GM18511 (cell line): ENCODE results near the gene RNU7-1.

Experiments
- ATAC-seq: cut with Tn5 transposase; IDR thresholded peaks from one replicate; pipeline ENCODE4 v1.9.1; 2021; ENCODE audit warnings: mild to moderate bottlenecking, moderate library complexity; ENCODE audit not compliant: unreplicated experiment

RNU7-1 gene

DNA sequence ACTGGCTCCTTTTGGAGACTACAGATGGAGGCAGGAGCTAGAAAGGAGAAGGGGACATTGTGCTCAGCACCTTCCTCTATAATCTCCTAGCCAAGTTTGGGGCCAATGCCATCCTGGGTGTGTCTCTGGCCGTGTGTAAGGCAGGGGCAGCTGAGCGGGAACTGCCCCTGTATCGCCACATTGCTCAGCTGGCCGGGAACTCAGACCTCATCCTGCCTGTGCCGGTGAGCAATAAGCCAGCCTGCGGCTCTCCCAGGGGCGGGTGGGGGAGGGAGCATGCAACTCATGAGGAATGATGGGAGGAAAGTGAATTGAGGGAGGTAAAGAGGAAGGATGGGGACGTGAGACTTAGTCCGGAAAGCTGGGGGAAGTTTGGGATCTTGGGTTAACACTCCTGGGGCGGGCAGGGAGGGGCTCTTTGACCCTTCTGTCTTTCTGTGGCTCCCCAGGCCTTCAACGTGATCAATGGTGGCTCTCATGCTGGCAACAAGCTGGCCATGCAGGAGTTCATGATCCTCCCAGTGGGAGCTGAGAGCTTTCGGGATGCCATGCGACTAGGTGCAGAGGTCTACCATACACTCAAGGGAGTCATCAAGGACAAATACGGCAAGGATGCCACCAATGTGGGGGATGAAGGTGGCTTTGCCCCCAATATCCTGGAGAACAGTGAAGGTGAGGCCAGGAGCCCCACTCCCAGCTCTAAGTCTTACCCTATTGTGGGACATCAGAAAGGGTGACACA lies 26.0 kb upstream of the RNU7-1 start:
- no peak for ATAC-seq

DNA sequence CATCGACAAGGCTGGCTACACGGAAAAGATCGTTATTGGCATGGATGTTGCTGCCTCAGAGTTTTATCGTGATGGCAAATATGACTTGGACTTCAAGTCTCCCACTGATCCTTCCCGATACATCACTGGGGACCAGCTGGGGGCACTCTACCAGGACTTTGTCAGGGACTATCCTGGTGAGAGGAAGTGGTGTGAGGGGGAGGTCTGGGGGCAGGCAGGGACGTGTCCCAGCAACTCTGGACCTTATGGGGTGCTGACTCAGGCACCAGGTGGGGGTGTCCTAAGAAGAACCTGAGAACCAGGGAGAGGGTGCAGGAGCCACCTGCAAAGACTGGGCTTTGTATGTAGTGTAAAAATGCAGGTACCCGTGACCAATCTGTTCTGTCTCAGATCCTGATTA lies 24.0 kb upstream of the RNU7-1 start:
- ATAC-seq = no peak

DNA sequence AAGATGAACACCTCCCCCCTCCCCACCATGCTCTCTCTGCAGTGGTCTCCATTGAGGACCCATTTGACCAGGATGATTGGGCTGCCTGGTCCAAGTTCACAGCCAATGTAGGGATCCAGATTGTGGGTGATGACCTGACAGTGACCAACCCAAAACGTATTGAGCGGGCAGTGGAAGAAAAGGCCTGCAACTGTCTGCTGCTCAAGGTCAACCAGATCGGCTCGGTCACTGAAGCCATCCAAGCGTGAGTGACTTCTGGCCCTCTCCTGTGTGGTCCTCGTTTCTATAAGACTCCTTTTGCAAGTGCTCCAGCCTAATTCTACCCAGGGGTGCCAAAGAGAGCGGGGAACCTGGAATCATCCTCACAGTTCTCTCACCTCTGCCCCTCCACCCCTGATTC lies 22.1 kb upstream of the RNU7-1 start:
- ATAC-seq = no peak

DNA sequence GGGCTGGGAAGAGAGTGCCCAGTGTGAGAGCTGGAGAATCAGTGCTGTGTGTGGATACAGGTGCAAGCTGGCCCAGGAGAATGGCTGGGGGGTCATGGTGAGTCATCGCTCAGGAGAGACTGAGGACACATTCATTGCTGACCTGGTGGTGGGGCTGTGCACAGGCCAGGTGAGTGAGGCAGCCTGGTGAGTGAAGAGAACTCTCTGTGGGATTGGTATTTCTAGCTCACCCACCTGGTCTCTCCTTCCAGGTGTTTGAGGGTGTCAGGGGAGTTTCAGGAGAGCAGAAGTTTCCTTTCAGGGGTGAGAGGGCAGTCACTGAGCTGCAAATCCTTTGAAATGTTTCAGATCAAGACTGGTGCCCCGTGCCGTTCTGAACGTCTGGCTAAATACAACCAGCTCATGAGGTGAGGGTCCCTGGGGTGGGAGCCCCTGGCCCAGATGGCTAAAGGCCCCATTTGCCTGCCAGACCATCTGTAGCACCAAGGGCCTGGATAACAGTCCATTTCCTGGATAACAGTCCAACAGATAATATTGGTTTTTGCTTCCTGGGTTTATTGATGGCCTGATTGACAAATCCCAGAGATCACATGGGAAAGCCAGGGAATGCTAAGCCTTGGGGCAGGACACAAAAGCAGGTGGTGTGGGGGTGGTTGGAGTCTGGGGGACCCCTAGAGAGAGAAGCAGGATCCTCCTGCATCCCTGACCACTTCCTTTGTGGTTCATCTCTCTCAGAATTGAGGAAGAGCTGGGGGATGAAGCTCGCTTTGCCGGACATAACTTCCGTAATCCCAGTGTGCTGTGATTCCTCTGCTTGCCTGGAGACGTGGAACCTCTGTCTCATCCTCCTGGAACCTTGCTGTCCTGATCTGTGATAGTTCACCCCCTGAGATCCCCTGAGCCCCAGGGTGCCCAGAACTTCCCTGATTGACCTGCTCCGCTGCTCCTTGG lies 21.3 kb upstream of the RNU7-1 start:
- ATAC-seq = no peak

DNA sequence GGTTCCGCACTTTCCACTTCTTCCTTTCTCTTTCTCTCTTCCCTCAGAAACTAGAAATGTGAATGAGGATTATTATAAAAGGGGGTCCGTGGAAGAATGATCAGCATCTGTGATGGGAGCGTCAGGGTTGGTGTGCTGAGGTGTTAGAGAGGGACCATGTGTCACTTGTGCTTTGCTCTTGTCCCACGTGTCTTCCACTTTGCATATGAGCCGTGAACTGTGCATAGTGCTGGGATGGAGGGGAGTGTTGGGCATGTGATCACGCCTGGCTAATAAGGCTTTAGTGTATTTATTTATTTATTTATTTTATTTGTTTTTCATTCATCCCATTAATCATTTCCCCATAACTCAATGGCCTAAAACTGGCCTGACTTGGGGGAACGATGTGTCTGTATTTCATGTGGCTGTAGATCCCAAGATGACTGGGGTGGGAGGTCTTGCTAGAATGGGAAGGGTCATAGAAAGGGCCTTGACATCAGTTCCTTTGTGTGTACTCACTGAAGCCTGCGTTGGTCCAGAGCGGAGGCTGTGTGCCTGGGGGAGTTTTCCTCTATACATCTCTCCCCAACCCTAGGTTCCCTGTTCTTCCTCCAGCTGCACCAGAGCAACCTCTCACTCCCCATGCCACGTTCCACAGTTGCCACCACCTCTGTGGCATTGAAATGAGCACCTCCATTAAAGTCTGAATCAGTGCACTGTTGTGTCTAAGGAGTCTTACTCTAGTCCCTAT lies 20.4 kb upstream of the RNU7-1 start:
- no peak for ATAC-seq

DNA sequence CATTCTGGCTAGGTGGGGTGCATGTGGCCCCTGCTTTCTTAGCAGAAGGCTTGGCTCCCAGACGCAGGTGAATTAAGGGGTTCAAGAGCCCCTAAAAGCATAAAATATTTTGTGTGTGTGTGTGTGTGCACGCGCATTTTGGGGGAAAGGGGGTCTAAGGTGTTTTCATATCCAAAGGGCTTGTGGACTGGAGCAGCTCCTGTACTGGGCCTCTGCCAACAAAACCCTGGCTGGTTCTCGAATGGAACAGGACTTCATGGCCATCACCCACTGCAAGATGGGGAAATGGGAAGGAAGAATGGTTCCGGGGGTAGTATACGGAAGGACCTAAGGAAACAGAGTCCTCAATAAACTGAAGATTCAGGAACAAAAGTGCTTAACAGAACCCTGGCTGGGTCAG lies 19.8 kb upstream of the RNU7-1 start:
- ATAC-seq = no peak

DNA sequence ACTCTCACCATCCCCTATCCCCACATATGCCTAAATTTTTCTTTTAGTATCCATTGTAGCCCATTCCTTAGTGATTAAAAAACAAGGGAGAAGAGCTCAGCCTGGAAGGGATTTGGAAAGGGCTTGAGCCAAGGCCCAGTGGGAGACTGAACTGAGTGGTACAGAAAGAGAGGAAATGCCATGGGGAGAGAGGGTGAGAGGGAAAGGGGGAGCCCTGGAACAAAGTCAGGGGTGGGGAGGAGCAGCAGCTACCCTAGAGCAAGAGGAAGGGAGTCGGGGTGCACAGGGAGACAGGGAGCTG lies 18.4 kb upstream of the RNU7-1 start:
- ATAC-seq = no peak

DNA sequence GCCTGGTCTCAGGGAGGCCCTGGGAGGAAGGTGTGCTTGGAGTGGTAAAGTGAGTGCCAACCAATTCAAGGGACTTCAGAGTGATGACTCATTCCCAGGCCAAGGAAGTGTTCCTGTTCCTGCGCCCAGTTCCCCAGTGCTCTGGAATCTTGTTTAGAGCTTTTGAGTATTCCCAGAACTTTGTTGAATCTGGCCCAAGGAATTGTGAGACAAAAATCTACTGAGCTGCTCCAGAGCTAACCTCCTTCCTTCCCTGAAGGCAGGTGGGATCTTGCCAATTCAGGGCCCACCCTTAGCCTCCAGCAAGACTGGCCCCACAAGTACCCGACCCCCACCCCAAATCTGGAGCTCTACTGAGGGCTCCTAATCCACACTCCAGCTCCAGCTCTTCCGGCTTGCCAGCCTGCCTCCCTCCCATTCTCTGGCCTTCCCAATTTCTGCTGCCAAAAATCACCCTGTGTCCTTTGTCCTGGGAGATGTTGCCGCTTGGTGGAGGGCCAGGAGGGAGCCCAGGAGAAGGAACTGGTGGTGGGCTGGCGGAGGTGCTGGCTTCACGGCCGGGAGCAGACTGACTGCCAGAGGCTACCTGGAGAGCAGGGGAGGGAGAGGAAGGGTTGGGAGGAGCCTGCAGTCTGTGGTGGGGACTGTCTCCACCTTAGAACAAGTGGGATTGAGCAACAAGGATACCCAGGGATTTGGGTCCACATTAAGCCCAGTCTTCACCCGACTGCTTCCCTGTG lies 17.9 kb upstream of the RNU7-1 start:
- no peak for ATAC-seq

DNA sequence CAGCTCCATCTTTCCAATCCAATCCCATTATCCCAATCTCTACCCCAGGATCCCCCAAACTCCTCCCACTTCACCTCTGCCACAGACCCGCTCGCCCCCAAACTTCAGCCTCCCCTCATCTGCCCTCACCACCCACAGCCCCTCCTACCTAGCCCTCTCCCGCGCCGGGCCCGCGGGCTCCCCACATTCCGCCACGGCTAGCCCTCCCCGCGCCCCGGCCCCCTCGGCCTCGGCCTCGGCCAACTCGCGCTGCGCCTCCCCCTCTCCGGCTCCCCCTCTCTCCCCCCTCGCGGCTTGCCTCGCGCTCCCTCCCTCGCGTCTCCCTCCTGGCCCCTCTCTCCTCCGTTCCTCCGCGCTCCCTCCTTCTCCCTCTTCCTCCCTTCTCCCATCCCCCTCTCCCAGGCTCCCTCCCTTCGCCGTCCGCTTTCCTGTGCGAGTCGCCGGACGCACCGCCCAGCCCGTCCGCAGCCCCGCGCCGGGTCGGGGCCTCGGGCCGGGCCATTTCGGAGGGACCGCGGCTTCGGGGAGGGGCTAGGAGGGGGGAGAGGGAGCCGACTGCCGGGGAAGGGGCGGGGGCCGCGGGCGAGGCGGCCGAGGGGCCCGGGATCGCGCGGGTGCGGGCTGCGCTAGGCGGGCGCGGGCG lies 16.1 kb upstream of the RNU7-1 start, which contains the start of gene ATN1:
ATN1 (plus strand) TSS at position 581 of the 643 bp plus-strand sequence. CDS start 6,043 bp downstream, outside the sequence.
- ATAC-seq = no peak

DNA sequence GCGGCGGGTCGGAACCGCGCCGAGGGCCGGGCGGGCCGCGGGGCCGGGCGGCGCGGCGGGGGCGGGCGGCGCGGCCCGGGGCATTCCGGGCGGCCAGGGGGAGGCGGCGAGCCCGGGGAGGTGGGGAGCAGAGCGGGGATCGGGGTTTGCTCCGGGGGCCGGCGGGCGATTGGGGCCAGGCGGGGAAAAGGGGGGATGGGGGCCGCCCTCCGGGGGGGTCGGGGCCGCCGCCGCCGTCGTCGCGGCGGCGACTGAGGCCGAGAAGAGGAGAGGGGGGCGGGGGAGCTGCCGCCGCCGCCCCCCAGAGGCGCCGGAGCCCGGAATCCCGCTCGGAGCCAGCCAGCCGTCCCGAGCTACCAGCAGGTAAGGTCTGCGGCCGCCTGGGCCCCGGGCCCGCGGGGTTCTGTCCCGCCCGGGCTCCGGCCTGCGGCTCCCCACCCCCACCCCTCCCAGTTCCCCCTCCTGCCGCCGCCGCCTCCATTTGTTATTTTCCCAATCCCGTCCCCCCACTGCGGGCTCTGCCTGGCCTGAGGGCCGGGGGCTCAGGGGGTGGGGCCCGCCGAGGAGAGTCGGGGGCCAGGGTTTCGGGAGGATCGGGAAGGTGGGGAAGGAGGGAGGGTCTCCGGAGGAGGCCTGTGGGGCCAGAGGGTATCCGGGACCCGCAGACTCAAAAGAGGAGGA lies 15.5 kb upstream of the RNU7-1 start:
- ATAC-seq = no peak

DNA sequence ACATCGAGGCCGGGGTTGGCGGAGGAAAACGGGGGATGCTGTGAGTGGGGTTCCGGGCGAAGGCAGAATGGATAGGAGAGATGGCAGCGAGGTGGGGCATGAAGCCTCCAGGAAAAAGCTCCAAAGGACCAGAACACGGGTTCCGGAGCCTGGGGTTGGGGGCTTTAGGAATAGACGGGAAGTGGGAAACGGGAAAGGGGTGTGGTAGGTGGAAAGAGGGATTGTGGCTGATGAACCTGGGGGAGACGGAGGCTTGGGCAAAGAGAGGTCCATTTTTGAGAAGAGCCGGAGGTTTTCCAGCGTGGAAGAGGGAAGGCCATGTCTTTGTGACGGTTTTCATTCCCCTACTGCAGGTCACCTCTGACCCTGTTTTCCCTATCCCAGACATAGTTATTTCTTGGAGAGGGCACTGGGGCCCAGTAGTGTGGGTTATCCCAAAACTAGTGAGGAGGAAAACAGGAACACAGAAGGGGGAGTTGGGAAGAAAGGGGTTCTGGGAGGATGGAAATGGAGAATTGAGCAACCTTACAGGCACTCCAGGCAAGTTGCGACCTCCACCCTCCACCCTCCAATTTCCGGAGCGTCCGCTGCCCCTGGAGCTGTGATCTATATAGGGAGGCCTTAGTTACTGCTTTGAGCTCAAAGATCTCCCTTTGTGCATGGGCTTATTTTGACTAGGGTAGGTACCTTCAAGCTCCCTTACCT lies 14.8 kb upstream of the RNU7-1 start:
- ATAC-seq = no peak

DNA sequence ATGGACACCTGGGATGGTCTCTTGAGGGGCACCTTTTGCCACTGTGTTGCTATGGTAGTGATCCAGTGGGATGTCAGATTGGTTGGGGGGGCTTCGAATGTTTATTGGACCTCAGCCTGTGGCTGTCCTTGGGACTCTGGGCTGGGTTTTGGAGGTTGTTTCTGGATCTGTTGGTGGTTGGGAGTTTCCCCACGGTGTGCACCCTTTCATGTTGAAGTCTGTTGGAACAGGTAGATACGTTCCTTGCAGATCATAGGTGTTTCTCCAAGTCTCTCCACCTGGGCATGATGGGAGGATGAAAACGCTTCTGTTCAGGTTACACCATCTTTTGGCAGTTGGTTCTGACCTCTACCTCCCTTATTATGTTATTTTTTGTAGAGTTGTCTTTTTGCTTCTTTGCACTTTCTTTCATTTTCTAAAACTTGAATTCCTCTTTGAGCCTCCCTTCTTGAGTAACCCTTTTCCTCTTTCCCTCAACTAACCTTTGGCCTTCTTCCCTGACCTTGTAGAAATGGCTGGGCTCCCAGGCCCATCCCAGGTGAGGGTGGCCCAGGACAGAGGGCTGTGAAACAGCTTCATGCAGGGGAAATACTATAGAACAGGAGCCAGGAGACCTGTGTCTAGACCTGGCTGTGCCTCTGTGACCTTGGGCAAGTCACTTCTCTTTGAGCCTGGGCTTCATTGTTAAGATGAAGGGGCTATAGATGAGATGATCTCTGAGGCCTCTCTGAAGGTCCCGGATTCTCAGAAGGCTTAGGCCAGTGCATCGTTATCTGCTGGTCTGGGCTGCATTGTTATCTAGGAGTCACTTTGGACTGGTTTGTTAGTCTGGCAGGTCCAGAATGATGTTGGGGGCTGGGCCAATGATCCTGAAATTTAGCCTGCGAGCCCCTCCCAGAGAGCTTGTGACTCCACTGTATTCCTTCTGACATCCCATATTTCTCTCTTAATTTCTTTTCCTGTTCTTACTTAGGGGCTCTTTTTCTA lies 13.9 kb upstream of the RNU7-1 start:
- no peak for ATAC-seq

DNA sequence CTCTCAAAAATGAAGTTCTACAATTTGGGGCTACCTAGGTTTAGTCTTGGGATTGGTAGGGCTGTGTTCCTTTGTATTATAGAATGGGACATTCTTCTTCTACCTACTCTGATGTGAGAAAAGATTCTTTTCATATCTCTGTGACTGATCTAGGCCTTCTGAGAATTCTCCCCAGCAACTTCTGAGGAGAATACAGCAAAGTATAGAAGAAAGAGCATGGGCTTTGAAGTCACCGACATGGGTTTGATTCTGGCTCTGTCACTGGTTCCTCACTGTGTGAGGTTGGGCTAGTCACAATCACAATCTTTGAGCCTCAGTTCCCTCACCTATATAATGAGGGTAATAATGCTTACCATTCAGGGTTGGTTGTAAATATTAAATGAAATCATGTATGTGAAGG lies 10.8 kb upstream of the RNU7-1 start:
- ATAC-seq = no peak

DNA sequence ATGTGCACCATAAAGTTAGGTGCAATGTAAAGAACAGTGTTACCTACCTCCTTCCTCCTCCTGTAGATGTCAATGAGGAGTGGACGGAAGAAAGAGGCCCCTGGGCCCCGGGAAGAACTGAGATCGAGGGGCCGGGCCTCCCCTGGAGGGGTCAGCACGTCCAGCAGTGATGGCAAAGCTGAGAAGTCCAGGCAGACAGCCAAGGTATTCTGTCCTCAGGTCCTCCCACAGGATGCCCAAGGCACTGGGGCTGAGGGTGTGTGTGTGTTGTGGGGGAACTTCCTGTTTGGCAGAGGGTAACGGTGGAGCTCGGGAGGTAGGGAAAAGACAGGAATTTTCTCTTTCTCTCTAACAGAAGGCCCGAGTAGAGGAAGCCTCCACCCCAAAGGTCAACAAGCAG lies 9.5 kb upstream of the RNU7-1 start:
- ATAC-seq = no peak

DNA sequence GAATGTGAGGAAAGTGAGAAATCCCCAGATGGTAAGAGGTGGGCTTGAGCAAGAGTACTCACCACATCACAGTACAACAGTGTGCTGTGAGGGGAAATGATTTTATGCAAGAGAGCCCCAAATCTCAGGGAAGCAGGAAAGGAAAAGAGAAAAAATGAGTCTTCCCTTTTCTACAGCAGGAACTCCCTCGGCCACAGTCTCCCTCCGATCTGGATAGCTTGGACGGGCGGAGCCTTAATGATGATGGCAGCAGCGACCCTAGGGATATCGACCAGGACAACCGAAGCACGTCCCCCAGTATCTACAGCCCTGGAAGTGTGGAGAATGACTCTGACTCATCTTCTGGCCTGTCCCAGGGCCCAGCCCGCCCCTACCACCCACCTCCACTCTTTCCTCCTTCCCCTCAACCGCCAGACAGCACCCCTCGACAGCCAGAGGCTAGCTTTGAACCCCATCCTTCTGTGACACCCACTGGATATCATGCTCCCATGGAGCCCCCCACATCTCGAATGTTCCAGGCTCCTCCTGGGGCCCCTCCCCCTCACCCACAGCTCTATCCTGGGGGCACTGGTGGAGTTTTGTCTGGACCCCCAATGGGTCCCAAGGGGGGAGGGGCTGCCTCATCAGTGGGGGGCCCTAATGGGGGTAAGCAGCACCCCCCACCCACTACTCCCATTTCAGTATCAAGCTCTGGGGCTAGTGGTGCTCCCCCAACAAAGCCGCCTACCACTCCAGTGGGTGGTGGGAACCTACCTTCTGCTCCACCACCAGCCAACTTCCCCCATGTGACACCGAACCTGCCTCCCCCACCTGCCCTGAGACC lies 8.0 kb upstream of the RNU7-1 start:
- no peak for ATAC-seq

DNA sequence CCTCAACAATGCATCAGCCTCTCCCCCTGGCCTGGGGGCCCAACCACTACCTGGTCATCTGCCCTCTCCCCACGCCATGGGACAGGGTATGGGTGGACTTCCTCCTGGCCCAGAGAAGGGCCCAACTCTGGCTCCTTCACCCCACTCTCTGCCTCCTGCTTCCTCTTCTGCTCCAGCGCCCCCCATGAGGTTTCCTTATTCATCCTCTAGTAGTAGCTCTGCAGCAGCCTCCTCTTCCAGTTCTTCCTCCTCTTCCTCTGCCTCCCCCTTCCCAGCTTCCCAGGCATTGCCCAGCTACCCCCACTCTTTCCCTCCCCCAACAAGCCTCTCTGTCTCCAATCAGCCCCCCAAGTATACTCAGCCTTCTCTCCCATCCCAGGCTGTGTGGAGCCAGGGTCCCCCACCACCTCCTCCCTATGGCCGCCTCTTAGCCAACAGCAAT lies 7.4 kb upstream of the RNU7-1 start:
- no peak for ATAC-seq
